Stimulated activated CD8-positive, alpha-beta memory T cell treated with anti-CD3 and anti-CD28 coated beads, Interleukin-15, amount 100 ng/mL, for 24 hours (primary cell): ENCODE measurements around the gene CD81.
"Not testable (repeated sequence)": the region's sequence is repeated elsewhere in the genome, so short reads cannot be mapped to it uniquely, and the experiment has no call there.

Source experiments
- DNase-seq: peaks from one replicate; pipeline ENCODE4 v3.0.0-alpha.2; 2020; ENCODE audit warnings: low read depth

CD81 gene

GRCh38 chr11:2357246-2357645 is 19.9 kb upstream of the CD81 start:
- DNase-seq, result no peak

GRCh38 chr11:2357651-2358050 is 19.5 kb upstream of the CD81 start:
- not testable (repeated sequence) for DNase-seq

- DNase-seq, result no peak
Measured at GRCh38 chr11:2358754-2359442, 18.2 kb upstream of the CD81 start.

- no peak for DNase-seq
Measured at GRCh38 chr11:2359557-2359956, 17.6 kb upstream of the CD81 start.

- DNase-seq, result no peak
Measured at GRCh38 chr11:2360081-2360642, 16.9 kb upstream of the CD81 start.

- no peak for DNase-seq
Measured at GRCh38 chr11:2361565-2361964, 15.5 kb upstream of the CD81 start.

GRCh38 chr11:2362414-2362813 is 14.7 kb upstream of the CD81 start:
- no peak for DNase-seq

GRCh38 chr11:2363130-2363529 is 14.0 kb upstream of the CD81 start:
- no peak for DNase-seq

GRCh38 chr11:2363577-2364370 is 13.3 kb upstream of the CD81 start:
- no peak for DNase-seq

- not testable (repeated sequence) for DNase-seq
Measured at GRCh38 chr11:2364386-2364785, 12.7 kb upstream of the CD81 start.

GRCh38 chr11:2365571-2366210 is 11.4 kb upstream of the CD81 start:
- DNase-seq, result no peak

- no peak for DNase-seq
Measured at GRCh38 chr11:2366276-2366675, 10.8 kb upstream of the CD81 start.

- DNase-seq, result no peak
Measured at GRCh38 chr11:2366733-2367132, 10.4 kb upstream of the CD81 start.

GRCh38 chr11:2367266-2368160 is 9.6 kb upstream of the CD81 start:
- no peak for DNase-seq

GRCh38 chr11:2368178-2368850 is 8.8 kb upstream of the CD81 start:
- DNase-seq, result no peak

- no peak for DNase-seq
Measured at GRCh38 chr11:2368851-2369180, 8.3 kb upstream of the CD81 start.

- DNase-seq, result no peak
Measured at GRCh38 chr11:2369320-2369719, 7.8 kb upstream of the CD81 start.

GRCh38 chr11:2369896-2370295 is 7.2 kb upstream of the CD81 start:
- no peak for DNase-seq

- no peak for DNase-seq
Measured at GRCh38 chr11:2374456-2375201, 2.5 kb upstream of the CD81 start.

- no peak for DNase-seq
Measured at GRCh38 chr11:2375341-2375853, 1.7 kb upstream of the CD81 start.
